CD14-positive monocyte (primary cell): ENCODE measurements around the gene LOX. TPM values are rescaled to one million over a fixed set of nuclear protein-coding genes. Genes with fewer than 3 reads are reported as not detected.
A peak's percentile ranks its signal among the peaks of the same experiment; 100 is the strongest.

Experiments
- DNase-seq, 3 donors: peaks; one replicate each; pipeline ENCODE4 v3.0.0-alpha.2; 2011 to 2022
- H2AFZ ChIP-seq: 2 replicates; pipeline ENCODE4 v1.6.0; 2012; ENCODE audit warnings: mild to moderate bottlenecking, low read depth, low read length, inconsistent platforms; ENCODE audit not compliant: insufficient read depth, poor library complexity, severe bottlenecking
- H3K27ac ChIP-seq, 2 donors: 1 replicate in 1 of 2; 2 replicates in 1 of 2; pipeline ENCODE4 v1.5.1; 2012 to 2013; ENCODE audit warnings: low read length in 2 of 2, control low read depth in 1 of 2, inconsistent platforms in 1 of 2, low read depth in 1 of 2, mild to moderate bottlenecking in 1 of 2
- H3K27me3 ChIP-seq, 2 donors: one replicate each; pipeline versions ENCODE4 v1.6.0 to v1.6.1; 2011 to 2013; ENCODE audit warnings: low read length in 2 of 2; ENCODE audit not compliant: control insufficient read depth in 2 of 2, insufficient read depth in 2 of 2
- H3K36me3 ChIP-seq, 2 donors: replicated peaks in 1 of 2; 1 replicate in 1 of 2; 2 replicates in 1 of 2; pipeline versions ENCODE4 v1.5.1 to v1.6.1; 2012 to 2013; ENCODE audit warnings: low read length in 2 of 2, control low read depth in 1 of 2, inconsistent platforms in 1 of 2, mild to moderate bottlenecking in 1 of 2; ENCODE audit not compliant: insufficient read depth in 2 of 2, control insufficient read depth in 1 of 2
- H3K4me1 ChIP-seq, 2 donors: 1 replicate in 1 of 2; 2 replicates in 1 of 2; pipeline versions ENCODE4 v1.5.1 to v1.6.1; 2012 to 2013; ENCODE audit warnings: low read length in 2 of 2, control low read depth in 1 of 2, inconsistent platforms in 1 of 2, mild to moderate bottlenecking in 1 of 2, moderate library complexity in 1 of 2; ENCODE audit not compliant: insufficient read depth in 2 of 2, control insufficient read depth in 1 of 2
- H3K4me2 ChIP-seq: replicated peaks from 2 replicates; pipeline ENCODE3; 2012; ENCODE audit warnings: low read length, moderate library complexity, mild to moderate bottlenecking; ENCODE audit not compliant: poor library complexity, severe bottlenecking; ENCODE audit errors: extremely low read depth
- H3K4me3 ChIP-seq, 3 experiments: fragments of 200-600 bp in 1 of 3; sonication (generic) in 1 of 3; replicated peaks in 1 of 3; 1 replicate in 2 of 3; 2 replicates in 1 of 3; pipeline ENCODE4 v1.5.1; 2011 to 2013; ENCODE audit warnings: low read length in 3 of 3, mild to moderate bottlenecking in 3 of 3, control low read depth in 2 of 3, low read depth in 2 of 3, inconsistent platforms in 1 of 3, moderate library complexity in 1 of 3
- H3K79me2 ChIP-seq: 2 replicates; pipeline ENCODE4 v1.6.0; 2012; ENCODE audit warnings: mild to moderate bottlenecking, control low read depth, inconsistent platforms, low read length, moderate library complexity; ENCODE audit not compliant: insufficient read depth
- H3K9ac ChIP-seq: 2 replicates; pipeline ENCODE4 v1.6.0; 2017; ENCODE audit warnings: low read length, mild to moderate bottlenecking; ENCODE audit not compliant: insufficient read depth, poor library complexity, severe bottlenecking
- H3K9me3 ChIP-seq, 2 donors: replicated peaks in 1 of 2; 1 replicate in 1 of 2; 2 replicates in 1 of 2; pipeline versions ENCODE4 v1.5.1 to v1.6.1; 2012 to 2013; ENCODE audit warnings: low read length in 2 of 2, control low read depth in 1 of 2; ENCODE audit not compliant: control insufficient read depth in 1 of 2, insufficient read depth in 1 of 2
- H4K20me1 ChIP-seq: 2 replicates; pipeline ENCODE4 v1.6.0; 2012; ENCODE audit warnings: mild to moderate bottlenecking, low read length, control low read depth, moderate library complexity; ENCODE audit not compliant: insufficient read depth
- H3K27ac Mint-ChIP-seq, 7 donors: one replicate each; pipeline ENCODE4 v1.8.0; 2020; ENCODE audit warnings: mild to moderate bottlenecking in 7 of 7, mixed read lengths in 7 of 7, moderate library complexity in 6 of 7, inconsistent platforms in 2 of 7
- H3K27me3 Mint-ChIP-seq, 3 donors: one replicate each; pipeline ENCODE4 v1.8.0; 2021 to 2022; ENCODE audit warnings: low read depth in 3 of 3, mild to moderate bottlenecking in 3 of 3, mixed read lengths in 3 of 3, moderate library complexity in 3 of 3, inconsistent platforms in 1 of 3
- H3K36me3 Mint-ChIP-seq, 2 donors: one replicate each; pipeline ENCODE4 v1.8.0; 2020; ENCODE audit warnings: mixed read lengths in 2 of 2, inconsistent platforms in 1 of 2, mild to moderate bottlenecking in 1 of 2
- H3K4me1 Mint-ChIP-seq: one replicate; pipeline ENCODE4 v1.8.0; 2020; ENCODE audit warnings: mild to moderate bottlenecking, mixed read lengths
- H3K4me3 Mint-ChIP-seq, 2 donors: one replicate each; pipeline ENCODE4 v1.8.0; 2020; ENCODE audit warnings: mild to moderate bottlenecking in 2 of 2, mixed read lengths in 2 of 2, moderate library complexity in 1 of 2
- H3K9me3 Mint-ChIP-seq, 7 donors: one replicate each; pipeline ENCODE4 v1.8.0; 2020 to 2022; ENCODE audit warnings: mixed read lengths in 7 of 7, mild to moderate bottlenecking in 6 of 7, moderate library complexity in 6 of 7, inconsistent platforms in 2 of 7
- WGBS: methylation state at CpG from one replicate; pipeline ENCODE4 v1.1.5; 2013; ENCODE audit warnings: missing lambda C conversion rate; ENCODE audit not compliant: insufficient coverage; 5-methylcytosine and 5-hydroxymethylcytosine counted together
- intact Hi-C, 2 donors: fragments of 100-400 bp; cut with micrococcal nuclease; formaldehyde crosslinking; loops; one replicate each; pipeline versions ENCODE4 v1.15.0 to v1.15.1; 2023
- polyA plus RNA-seq, 3 donors: library from polyadenylated mRNA; depleted of rRNA in 1 of 3; unstranded in 2 of 3; stranded (reverse) in 1 of 3; fragments of 300-500 nt in 2 of 3; fragments of >200 nt in 1 of 3; fragmentation: Illumina TruSeq in 2 of 3; gene quantifications; 1 replicate in 2 of 3; 2 replicates in 1 of 3; pipeline ENCODE4 v1.2.3, GENCODE V29; 2012 to 2021
- TF ChIP-seq, protein P1 (sequence below): fragments of 200-600 bp; IDR thresholded peaks from one replicate; pipeline ENCODE4 v1.8.0; 2022; ENCODE audit warnings: antibody characterized with exemption, mild to moderate bottlenecking

The LOX gene
- polyA plus RNA-seq, 3 donors: not detected

DNA sequence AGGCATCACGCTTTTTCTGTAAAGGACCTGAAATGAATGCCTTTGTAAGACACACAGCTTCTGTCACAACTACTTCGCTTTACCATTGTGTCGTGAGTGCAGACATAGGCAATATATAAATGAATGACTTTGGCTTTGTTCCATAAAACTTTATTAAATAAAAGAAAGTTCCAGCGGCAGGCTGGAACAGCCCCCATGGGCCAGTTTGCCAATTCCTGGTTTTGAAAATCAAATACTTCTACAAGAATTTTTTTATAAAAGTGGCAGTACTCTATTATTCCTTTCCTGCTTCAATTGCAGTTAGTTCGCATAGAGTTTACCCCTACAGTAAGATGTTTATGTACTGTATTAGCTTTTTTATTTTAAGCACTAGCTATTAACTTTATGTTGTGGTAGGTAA, 62.6 kb downstream of the LOX start:
- H3K27ac Mint-ChIP-seq: no peak overlapping the region
- intact Hi-C loops: no loop called here

DNA sequence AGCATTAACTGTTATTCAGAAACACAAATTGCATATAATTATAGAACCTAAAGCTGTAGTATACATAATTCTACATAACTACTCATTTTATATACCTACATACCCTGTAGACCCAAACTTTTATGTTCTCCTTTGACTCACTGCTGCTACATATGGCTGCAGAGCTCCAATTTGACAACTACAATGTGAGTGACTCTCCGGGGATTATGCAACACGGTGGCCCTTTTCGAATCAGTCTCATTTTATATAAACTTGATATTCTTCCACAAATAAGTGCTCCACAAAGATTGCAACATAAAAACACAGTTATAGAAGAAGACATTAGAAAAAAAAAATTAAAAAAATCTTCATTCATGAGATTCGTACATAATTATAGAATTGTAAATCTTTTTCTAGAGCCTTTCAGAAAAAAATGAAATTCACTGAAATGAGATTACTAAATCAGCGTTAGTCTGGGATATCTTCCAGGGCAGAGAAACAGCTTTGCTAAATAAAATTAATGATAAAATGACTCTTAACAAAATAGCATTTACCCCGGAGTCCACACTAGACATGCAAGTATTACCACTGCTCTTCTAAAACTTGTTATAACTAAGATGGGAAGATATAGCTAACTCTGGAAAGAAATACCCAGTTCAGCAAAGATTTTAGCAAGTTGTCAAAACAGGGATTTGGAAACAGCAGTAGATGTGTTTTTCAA, 63.7 kb downstream of the LOX start:
- WGBS: 86% methylated on average over 1 of the region's 6 CpGs
- H3K27ac Mint-ChIP-seq: peak overlapping the region in 1 of 7 donors; percentile 21

More for the DNA sequence above, 62.6 kb downstream of the LOX start:
- WGBS: no CpG with 5 or more reads among the region's 5 CpGs
- Histone ChIP-seq H4K20me1 (peaks cover 3% of the 10 kb centered on the region), H3K9me3 (no peaks in the 10 kb centered on the region), H3K4me2 (no peak overlapping the region), H3K27me3 (no peaks in the 10 kb centered on the region), H3K79me2 (no peaks in the 10 kb centered on the region), H3K36me3 (peaks cover 3 to 8% of the 10 kb centered on the region in 2 donors), H3K4me3 (no peak overlapping the region), H3K27ac (no peak overlapping the region), H2AFZ (no peak overlapping the region), H3K4me1 (no peaks in the 10 kb centered on the region), H3K9ac (no peak overlapping the region)
- Mint-ChIP-seq H3K27me3 (no peaks in the 10 kb centered on the region), H3K9me3 (no peaks in the 10 kb centered on the region), H3K36me3 (peaks cover 6 to 7% of the 10 kb centered on the region in 2 donors), H3K4me1 (no peaks in the 10 kb centered on the region), H3K4me3 (no peak overlapping the region)
- TF ChIP-seq, protein P1, sequence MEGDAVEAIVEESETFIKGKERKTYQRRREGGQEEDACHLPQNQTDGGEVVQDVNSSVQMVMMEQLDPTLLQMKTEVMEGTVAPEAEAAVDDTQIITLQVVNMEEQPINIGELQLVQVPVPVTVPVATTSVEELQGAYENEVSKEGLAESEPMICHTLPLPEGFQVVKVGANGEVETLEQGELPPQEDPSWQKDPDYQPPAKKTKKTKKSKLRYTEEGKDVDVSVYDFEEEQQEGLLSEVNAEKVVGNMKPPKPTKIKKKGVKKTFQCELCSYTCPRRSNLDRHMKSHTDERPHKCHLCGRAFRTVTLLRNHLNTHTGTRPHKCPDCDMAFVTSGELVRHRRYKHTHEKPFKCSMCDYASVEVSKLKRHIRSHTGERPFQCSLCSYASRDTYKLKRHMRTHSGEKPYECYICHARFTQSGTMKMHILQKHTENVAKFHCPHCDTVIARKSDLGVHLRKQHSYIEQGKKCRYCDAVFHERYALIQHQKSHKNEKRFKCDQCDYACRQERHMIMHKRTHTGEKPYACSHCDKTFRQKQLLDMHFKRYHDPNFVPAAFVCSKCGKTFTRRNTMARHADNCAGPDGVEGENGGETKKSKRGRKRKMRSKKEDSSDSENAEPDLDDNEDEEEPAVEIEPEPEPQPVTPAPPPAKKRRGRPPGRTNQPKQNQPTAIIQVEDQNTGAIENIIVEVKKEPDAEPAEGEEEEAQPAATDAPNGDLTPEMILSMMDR: no peak
- DNase-seq: no peak

More for the DNA sequence above, 63.7 kb downstream of the LOX start:
- Histone ChIP-seq H2AFZ (no peak overlapping the region), H3K9ac (no peak overlapping the region), H3K9me3 (no peaks in the 10 kb centered on the region), H3K36me3 (no peaks in the 10 kb centered on the region), H3K27me3 (no peaks in the 10 kb centered on the region), H3K4me1 (no peaks in the 10 kb centered on the region), H3K4me2 (no peak overlapping the region), H4K20me1 (peaks cover 3% of the 10 kb centered on the region), H3K79me2 (no peaks in the 10 kb centered on the region), H3K4me3 (no peak overlapping the region), H3K27ac (no peak overlapping the region)
- TF ChIP-seq, protein P1: no peak
- no peaks in the 10 kb centered on the region for H3K9me3 Mint-ChIP-seq
- intact Hi-C loops: no loop called here
- H3K27me3 Mint-ChIP-seq: no peaks in the 10 kb centered on the region
- H3K36me3 Mint-ChIP-seq: peaks cover 0 to 2% of the 10 kb centered on the region in 2 donors
- no peak for DNase-seq
- no peaks in the 10 kb centered on the region for H3K4me1 Mint-ChIP-seq
- H3K4me3 Mint-ChIP-seq: no peak overlapping the region

Other genes starting within 250 kb of the LOX start
- not detected for gene FTMT, start 226.4 kb downstream of the LOX start, polyA plus RNA-seq
- gene SRFBP1, start 116.3 kb downstream of the LOX start, polyA plus RNA-seq: 1 to 10 TPM; 1.9 to 6.2 (median 5.3) TPM
- gene ZNF474, start 51.3 kb upstream of the LOX start, polyA plus RNA-seq: under 1 TPM in 1 of 3 donors, not detected in 2; 0.09 TPM
- not detected for gene SNCAIP, start 234.0 kb upstream of the LOX start, polyA plus RNA-seq